Epithelial cell of prostate (primary cell): Measurements from ENCODE around the gene NGFR.
"Not testable (repeated sequence)": the region's sequence is repeated elsewhere in the genome, so short reads cannot be mapped to it uniquely, and the experiment has no call there.

Source experiments
- DNase-seq: peaks from one replicate; pipeline ENCODE4 v3.0.0-alpha.2; 2011; ENCODE audit warnings: low read depth, low spot score
- H3K27ac ChIP-seq: fragments of 450-650 bp; 2 replicates; pipeline ENCODE4 v1.5.1; 2017; ENCODE audit warnings: mild to moderate bottlenecking

The NGFR gene

GRCh38 chr17:49530118-49530517, 35.0 kb downstream of the NGFR start:
- H3K27ac ChIP-seq, result no peak overlapping the region
- DNase-seq, result no peak

GRCh38 chr17:49543860-49544259, 48.8 kb downstream of the NGFR start:
- DNase-seq, result no peak

GRCh38 chr17:49545007-49545660, 50.0 kb downstream of the NGFR start:
- no peak overlapping the region for H3K27ac ChIP-seq
- DNase-seq, result no peak

More at GRCh38 chr17:49543860-49544259, 48.8 kb downstream of the NGFR start:
- no peak overlapping the region for H3K27ac ChIP-seq

GRCh38 chr17:49545806-49546545, 50.9 kb downstream of the NGFR start:
- no peak overlapping the region for H3K27ac ChIP-seq
- no peak for DNase-seq

GRCh38 chr17:49546546-49547535, 51.7 kb downstream of the NGFR start:
- no peak overlapping the region for H3K27ac ChIP-seq
- no peak for DNase-seq

GRCh38 chr17:49547566-49547965, 52.5 kb downstream of the NGFR start:
- no peak overlapping the region for H3K27ac ChIP-seq
- no peak for DNase-seq

- H3K27ac ChIP-seq, result no peak overlapping the region
- no peak for DNase-seq
Observed at GRCh38 chr17:49548051-49548505, 53.0 kb downstream of the NGFR start.

GRCh38 chr17:49548506-49549310, 53.6 kb downstream of the NGFR start:
- no peak overlapping the region for H3K27ac ChIP-seq
- peak; percentile 10 for DNase-seq

GRCh38 chr17:49549311-49549605, 54.2 kb downstream of the NGFR start:
- H3K27ac ChIP-seq, result no peak overlapping the region
- DNase-seq, result no peak

GRCh38 chr17:49549691-49550678, 54.9 kb downstream of the NGFR start:
- no peak overlapping the region for H3K27ac ChIP-seq
- DNase-seq, result no peak

- not testable (repeated sequence) for H3K27ac ChIP-seq, DNase-seq
Observed at GRCh38 chr17:49550764-49551163, 55.7 kb downstream of the NGFR start.

GRCh38 chr17:49551221-49552069, 56.4 kb downstream of the NGFR start:
- no peak overlapping the region for H3K27ac ChIP-seq
- DNase-seq, result no peak

GRCh38 chr17:49552070-49552751, 57.1 kb downstream of the NGFR start:
- no peak overlapping the region for H3K27ac ChIP-seq
- DNase-seq, result no peak

- no peak overlapping the region for H3K27ac ChIP-seq
- DNase-seq, result no peak
Observed at GRCh38 chr17:49553676-49554335, 58.7 kb downstream of the NGFR start.

GRCh38 chr17:49554694-49555494, 59.8 kb downstream of the NGFR start:
- no peak for DNase-seq
- H3K27ac ChIP-seq, result no peak overlapping the region
